GM19452 (cell line): ENCODE results near the gene WDFY3.
A peak's percentile ranks its signal among the peaks of the same experiment; 100 is the strongest.

Experiments
- ATAC-seq: cut with Tn5 transposase; IDR thresholded peaks from one replicate; pipeline ENCODE4 v1.9.1; 2021; ENCODE audit not compliant: unreplicated experiment

WDFY3 gene

GRCh38 chr4:84799318-84799717 is 167.2 kb downstream of the WDFY3 start:
- no peak for ATAC-seq

DNA sequence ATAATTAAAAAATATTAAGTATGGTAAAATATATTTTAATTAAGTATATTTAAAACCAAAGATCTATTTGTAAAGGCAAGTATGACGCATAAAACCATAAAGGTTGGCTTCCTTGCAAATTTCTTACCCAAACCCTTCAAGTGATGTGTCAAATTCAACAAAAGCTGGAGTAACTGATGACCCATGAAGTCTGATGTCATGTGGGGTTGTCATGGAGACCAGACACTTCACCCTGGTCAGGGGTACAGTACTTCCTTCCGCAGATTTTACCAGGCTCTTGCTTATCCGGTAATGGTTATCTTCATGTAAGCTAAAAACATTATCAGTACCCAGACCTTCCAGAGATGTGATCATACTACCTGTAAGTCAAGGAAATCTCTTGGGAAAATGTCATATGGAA is 170.1 kb downstream of the WDFY3 start:
- ATAC-seq, result no peak

DNA sequence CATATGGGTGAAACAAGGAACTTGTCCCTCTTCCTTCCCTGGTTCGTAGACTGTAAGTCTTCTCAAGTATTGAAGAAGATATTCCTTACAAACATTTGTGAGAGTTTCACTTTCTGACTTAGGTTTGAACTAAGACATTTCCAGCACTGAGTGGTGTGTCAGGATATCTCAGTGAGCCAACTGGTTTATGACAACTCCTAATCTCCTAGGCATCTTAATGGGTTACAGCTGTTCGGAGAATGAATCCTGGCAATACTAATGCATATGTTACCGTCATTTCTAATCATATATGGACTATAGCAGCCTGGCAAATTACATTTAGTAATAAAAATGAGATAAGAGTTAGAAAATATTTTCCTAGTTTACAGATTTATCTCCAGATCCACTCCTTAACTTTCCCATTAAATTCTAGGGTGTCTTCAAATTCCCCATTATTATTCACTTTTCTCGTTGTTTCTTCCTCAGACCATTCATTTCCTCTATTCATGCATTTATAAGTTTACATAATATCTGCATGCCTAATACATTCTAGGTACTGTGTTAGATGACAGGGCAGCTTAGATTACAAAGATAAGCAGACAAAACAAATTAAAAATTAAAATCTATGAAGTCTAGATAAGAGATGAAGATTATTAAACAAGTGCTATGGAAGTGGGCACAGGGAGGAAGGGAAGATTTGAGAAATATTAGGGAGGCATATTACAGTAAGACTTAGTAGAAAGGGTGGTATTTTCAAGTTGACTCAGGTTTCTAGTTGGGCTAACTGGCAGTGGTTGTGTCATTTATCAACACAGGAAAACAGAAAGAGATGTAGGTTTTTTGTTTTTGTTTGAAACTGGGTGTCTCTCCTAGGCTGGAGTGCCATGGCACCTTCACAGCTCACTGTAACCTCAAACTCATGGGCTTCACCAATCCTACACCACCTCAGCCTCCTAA is 173.9 kb downstream of the WDFY3 start:
- no peak for ATAC-seq

GRCh38 chr4:84790769-84791565 is 175.5 kb downstream of the WDFY3 start:
- ATAC-seq, result no peak

GRCh38 chr4:84786478-84786877 is 180.0 kb downstream of the WDFY3 start:
- no peak for ATAC-seq

DNA sequence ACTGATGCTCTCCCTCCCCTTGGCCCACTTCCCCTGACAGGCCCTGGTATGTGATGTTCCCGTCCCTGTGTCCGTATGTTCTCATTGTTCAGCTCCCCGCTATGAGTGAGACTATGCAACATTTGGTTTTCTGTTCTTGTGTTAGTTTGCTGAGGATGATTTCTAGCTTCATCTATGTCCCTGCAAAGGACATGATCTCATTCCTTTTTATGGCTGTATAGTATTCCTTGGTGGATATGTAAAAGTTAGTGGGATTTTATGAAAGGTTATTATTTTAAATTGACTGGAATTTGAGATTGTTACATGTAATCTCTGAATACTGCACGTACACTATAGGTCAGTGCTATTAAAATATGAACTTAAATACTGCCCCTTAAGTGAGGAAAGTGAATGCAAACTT is 184.0 kb downstream of the WDFY3 start:
- ATAC-seq, result no peak

DNA sequence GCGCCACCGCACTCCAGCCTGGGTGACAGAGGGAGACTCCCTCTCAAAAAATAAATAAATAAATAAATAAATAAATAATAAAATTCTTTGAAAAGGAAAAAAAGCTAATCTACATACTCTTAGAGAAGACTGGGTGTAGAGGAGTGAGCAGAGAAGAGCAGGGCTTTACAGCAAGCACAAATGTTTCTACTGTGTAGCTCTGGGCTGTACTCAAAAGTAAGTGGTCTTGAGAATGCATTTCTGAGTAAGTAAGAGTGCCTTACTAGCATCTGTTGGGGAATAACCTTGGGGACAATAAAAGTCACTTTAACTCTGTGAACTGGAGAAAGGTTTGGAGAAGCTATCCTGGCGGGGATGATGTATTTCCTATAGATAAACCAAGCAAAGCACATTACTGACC is 185.8 kb downstream of the WDFY3 start:
- no peak for ATAC-seq

DNA sequence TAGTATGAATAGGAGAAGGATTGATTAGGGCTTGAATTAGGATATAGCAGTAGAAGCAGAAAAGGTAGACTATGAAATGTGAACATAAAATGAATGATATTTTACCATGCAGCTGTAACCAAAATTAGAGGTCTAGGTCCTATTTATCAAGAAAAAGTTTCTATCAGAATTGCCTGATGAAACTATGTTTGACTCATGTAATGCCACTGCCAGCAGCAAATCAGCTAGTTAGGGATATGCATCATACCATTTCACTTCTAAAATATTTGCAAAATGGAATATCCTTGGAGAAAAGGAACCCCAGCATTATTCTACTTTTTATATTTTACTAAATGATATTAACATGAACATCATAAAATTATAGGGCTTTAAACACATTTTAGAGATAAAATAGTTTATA is 188.4 kb downstream of the WDFY3 start:
- ATAC-seq, result no peak

DNA sequence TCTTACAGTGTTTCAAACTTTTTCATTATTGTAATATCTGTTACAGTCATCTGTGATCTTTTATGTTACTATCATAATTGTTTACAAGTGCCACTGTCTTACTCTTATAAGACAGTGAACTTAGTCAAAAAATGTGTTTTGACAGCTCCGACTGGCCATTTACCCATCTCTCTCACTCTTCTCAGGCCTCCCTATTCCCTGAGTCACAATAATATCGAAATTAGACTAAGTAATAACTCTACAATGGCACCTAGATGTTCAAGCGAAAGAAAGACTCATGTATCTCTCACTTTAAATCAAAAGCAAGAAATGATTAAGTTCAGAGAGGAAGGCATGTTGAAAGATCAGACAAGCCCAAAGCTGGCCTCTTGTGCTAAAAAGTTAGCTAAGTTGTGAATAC is 199.3 kb downstream of the WDFY3 start:
- ATAC-seq, result no peak

DNA sequence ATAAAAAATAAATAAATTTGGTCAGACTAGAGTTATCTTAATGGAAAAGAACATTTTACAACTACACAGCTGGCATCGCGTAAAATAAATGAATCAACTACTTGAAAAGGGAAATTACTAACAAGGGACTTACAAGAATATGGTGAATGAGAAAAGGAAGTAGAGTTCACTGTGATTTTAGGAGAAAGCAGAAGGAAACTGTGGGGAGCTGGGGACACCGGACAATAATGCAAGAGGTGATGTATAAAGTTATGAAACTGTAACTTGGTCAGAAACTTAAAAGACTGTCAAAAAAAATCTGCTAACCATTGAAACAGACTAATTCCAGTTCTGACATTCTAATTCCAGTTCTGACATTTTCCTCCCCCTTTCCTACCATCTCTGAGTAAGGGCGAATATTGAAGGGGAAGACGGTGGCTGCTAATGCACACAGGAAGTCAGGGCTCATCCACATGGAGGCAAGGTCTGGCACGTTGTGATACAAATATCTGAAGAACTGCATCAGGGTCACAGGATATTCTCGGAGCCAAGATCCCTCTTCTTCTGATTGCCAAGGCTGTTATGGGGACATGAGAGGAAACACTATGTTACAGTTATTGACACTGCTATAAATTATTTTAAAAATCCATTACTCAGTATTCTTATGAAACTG is 213.0 kb downstream of the WDFY3 start:
- no peak for ATAC-seq

DNA sequence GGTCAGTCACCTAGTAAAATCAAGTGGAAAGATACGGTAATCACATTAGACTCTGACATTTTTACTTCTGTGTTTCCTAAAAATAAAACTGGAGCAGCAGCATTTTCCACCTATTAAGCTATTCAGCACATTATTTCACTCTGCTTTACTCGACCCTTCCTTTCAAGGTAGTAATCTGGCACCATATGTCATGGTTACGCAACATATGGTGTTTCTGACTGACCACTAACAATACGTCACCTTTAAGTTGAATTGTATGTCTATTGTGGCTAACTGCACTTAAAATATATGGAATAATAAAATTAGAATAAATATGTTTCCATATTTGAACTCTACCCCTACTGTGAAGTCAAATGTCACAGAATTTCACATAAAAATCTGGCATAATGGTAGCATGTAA is 214.8 kb downstream of the WDFY3 start:
- ATAC-seq, result no peak

- ATAC-seq, result no peak
Observed at GRCh38 chr4:84750960-84751283, 215.6 kb downstream of the WDFY3 start.

DNA sequence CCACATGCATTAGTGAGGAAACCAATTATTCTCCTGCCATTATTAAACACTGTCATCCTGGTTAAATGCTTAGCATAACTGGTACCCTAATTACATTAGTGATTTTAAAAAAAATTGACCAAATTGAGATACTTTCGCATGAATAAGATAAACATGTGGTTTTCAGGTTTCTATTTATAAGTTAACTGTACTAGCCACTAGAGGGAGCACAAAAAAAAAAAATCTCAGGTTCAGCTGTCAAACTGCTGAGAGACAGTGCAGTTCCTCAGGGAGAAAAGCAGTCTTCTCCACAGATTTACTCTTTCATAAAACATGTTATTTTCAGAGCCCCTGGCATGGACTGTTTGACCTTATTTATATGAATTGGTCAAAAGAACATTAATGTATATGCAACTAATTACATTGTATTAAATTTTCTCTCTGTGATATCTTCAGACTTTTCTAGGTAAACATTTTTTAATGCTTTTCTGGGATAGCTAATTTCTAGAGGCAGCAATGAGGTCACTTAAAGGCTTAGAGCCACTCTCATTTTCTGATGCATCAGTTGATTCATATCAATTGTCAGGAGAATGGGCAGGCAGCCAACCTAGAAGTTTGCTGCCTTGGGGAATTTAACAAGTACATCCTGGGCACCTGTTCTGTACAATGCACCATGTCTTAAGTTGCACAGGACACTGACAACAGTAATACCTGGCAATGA is 216.1 kb downstream of the WDFY3 start:
- peak; percentile 67 for ATAC-seq

GRCh38 chr4:84740057-84740456 is 226.4 kb downstream of the WDFY3 start:
- no peak for ATAC-seq

DNA sequence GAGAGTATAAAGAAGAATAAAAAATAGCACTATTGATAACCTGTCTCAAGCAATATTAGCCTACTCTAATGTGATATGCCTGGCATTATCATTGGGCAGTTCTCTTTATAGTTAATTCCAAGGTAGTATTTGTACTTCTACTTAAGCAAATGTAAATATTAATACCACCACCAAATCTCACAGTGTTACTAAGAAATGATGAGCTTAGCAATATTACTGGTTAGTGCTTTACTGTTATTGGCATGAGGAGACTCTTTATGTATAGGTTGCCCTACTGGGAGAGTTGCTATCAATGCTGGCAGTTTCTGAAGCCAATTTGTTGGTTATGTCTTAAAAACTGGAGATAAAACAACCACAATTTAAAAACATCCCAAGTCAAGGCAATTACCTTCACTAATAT is 227.9 kb downstream of the WDFY3 start:
- ATAC-seq, result no peak

- no peak for ATAC-seq
Observed at GRCh38 chr4:84737656-84738055, 228.8 kb downstream of the WDFY3 start.

GRCh38 chr4:84734037-84734436 is 232.5 kb downstream of the WDFY3 start:
- ATAC-seq, result no peak

- ATAC-seq, result no peak
Observed at GRCh38 chr4:84733343-84734033, 233.0 kb downstream of the WDFY3 start.

- no peak for ATAC-seq
Observed at GRCh38 chr4:84730375-84730774, 236.1 kb downstream of the WDFY3 start.

DNA sequence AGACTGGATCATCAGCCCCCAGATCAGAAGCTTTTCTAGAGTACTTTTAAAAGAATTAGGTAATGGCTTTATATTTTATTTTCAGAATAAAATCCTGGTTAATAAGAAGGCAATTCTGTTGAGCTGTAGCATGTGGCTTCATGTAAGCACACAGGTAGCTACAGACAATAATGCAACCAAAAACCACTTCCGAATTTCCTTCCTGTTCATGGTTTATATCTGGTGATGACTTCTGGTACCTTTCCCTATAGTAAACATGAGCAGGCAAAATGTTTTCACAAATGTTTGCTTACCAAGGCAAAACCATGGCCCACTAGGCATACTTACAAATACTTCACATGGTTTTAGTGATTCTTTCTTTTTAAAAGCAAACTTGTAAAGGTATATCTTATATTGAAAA is 239.0 kb downstream of the WDFY3 start:
- ATAC-seq, result no peak

DNA sequence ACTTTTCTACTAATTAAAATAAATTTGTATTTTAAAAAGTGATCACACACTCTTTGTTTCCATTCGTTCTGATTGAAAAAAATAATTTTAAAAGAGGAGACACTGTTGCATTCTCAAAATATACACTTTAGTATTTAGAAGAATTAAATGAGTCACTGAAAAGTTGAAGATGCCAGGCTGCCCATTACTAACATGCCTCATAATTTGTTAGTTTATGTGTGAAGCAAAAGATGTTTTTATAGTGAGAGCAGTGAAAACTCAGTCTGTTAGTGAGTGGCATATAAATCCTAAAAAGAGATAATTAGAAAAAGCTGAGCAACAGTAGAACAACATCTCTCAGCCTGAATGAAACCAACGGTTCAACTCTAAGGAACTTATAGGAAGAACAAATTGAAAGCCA is 240.1 kb downstream of the WDFY3 start:
- ATAC-seq, result no peak
